HepG2 (cell line): ENCODE measurements around the gene INO80B. TPM values are rescaled to one million over a fixed set of nuclear protein-coding genes. Genes with fewer than 3 reads are reported as not detected.

Experiments used
- BRCA1 ChIP-seq: sonication (generic); formaldehyde crosslinking; IDR thresholded peaks from 2 replicates; pipeline ENCODE4 v1.4.0; 2020; ENCODE audit warnings: missing genetic modification reagents
- EEA1 ChIP-seq: sonication (generic); formaldehyde crosslinking; IDR thresholded peaks from 2 replicates; pipeline ENCODE4 v1.5.1; 2020; ENCODE audit warnings: mild to moderate bottlenecking, missing genetic modification reagents, borderline replicate concordance
- NCOA5 ChIP-seq: sonication (generic); formaldehyde crosslinking; IDR thresholded peaks from 2 replicates; pipeline ENCODE4 v1.4.0; 2020; ENCODE audit warnings: missing genetic modification reagents
- NR0B2 ChIP-seq: sonication (generic); formaldehyde crosslinking; IDR thresholded peaks from 2 replicates; pipeline ENCODE4 v1.4.0; 2020; ENCODE audit warnings: mild to moderate bottlenecking, missing genetic modification reagents
- SNRNP70 ChIP-seq: fragments of 200-400 bp; formaldehyde crosslinking; IDR thresholded peaks from 2 replicates; pipeline ENCODE4 v1.6.1; 2017; ENCODE audit warnings: mild to moderate bottlenecking, low read depth, low read length, moderate library complexity
- TBL1XR1 ChIP-seq: fragments of 150-350 bp; IDR thresholded peaks from 2 replicates; pipeline ENCODE4 v1.6.1; 2014; ENCODE audit warnings: borderline replicate concordance, low read length; ENCODE audit not compliant: partially characterized antibody
- ZNF101 ChIP-seq: sonication (generic); formaldehyde crosslinking; IDR thresholded peaks from 2 replicates; pipeline ENCODE4 v1.4.0; 2020; ENCODE audit warnings: mild to moderate bottlenecking, low read depth, missing genetic modification reagents, borderline replicate concordance
- ZNF282 ChIP-seq: fragments of 450-650 bp; IDR thresholded peaks from 2 replicates; pipeline ENCODE4 v1.6.1; 2018; ENCODE audit not compliant: partially characterized antibody
- ZNF382 ChIP-seq: sonication (generic); formaldehyde crosslinking; IDR thresholded peaks from 2 replicates; pipeline ENCODE4 v1.5.0; 2020; ENCODE audit warnings: missing genetic modification reagents, mild to moderate bottlenecking, borderline replicate concordance
- ZNF674 ChIP-seq: sonication (generic); formaldehyde crosslinking; IDR thresholded peaks from 2 replicates; pipeline ENCODE4 v1.5.0; 2020; ENCODE audit warnings: low read depth, mild to moderate bottlenecking, missing genetic modification reagents
- ZNF850 ChIP-seq: sonication (generic); formaldehyde crosslinking; conservative IDR thresholded peaks from 2 replicates; pipeline ENCODE4 v1.9.0; 2021; ENCODE audit warnings: mild to moderate bottlenecking, missing genetic modification reagents
- polyA plus RNA-seq, 8 experiments: library from polyadenylated mRNA; depleted of rRNA in 3 of 8; stranded (reverse) in 7 of 8; unstranded in 1 of 8; fragments of >200 nt; fragmentation: Illumina TruSeq in 4 of 8; extraction: Trizol in 4 of 8; gene quantifications; 2 replicates each; pipeline versions ENCODE4 v1.2.1 to v1.2.3, GENCODE V29; 2011 to 2016; ENCODE audit warnings: low read depth in 4 of 8, missing spikeins in 1 of 8, mixed read lengths in 1 of 8; ENCODE audit not compliant: insufficient read depth in 1 of 8
- total RNA-seq, 5 experiments: library from RNA; depleted of rRNA; stranded (reverse); fragments of >200 nt; fragmentation: Illumina TruSeq; extraction: Trizol; gene quantifications; 2 replicates each; pipeline ENCODE4 v1.2.3, GENCODE V29; 2016; ENCODE audit warnings: low read depth in 1 of 5
- TF ChIP-seq, protein P1 (sequence below): sonication (generic); formaldehyde crosslinking; IDR thresholded peaks from 2 replicates; pipeline ENCODE4 v1.8.0; 2022; ENCODE audit warnings: mild to moderate bottlenecking, missing genetic modification reagents, moderate library complexity
- TF ChIP-seq, protein P2 (sequence below): sonication (generic); formaldehyde crosslinking; IDR thresholded peaks from 2 replicates; pipeline ENCODE4 v1.5.0; 2020; ENCODE audit warnings: missing genetic modification reagents
- TF ChIP-seq, protein P3 (sequence below): fragments of 450-650 bp; IDR thresholded peaks from 2 replicates; pipeline ENCODE4 v1.6.1; 2017; ENCODE audit warnings: mild to moderate bottlenecking
- TF ChIP-seq, protein P4 (sequence below): sonication (generic); formaldehyde crosslinking; IDR thresholded peaks from 2 replicates; pipeline ENCODE4 v1.5.0; 2020; ENCODE audit warnings: mild to moderate bottlenecking, missing genetic modification reagents

INO80B gene
- total and polyA plus RNA-seq, 2 of the 13 experiments (the other 11 are each of a cell fraction or from before 2014, with no cell fraction given): 6.2 to 14.5 TPM

DNA sequence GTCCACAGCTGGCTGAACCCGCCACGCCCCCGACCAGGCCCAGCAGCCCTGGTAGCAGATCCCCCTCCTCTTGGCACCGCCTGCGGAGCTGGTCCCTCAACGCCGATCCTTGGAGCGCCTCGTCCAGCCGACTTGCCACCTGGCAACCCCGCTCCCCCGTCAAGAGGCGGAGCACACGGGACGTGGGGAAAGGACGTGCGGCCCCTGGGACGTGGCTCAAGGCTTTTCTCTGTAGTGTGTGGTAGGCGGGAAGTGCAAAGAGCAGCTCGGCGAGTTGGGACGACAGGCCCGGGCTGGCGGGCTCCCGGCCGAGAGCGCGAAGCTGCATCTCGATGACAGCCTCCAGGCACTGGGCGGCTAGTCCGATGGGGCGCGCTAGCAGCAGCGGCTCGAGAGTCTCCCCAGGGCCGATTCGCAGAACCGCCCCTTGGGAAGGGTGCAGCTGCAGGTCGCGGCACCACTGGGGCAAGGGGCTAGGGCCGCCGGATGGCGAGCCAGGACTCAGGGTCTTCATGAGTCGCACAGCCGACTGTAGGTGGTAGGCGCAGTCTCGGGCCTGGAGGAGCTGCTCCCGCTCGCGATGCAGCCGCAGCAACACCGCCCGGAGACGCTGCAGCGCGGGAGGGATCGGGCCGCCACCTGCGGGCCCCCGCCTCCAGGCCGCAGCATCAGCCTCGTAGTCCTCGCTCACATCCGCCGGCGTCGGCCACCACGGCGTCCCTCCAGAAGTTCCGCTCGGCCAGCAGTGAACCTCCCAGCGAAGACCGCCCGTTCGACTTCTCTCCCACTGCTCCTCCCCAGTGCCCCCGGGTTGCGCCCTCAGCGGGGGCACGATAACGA is 27.3 kb downstream of the INO80B start (continued):
- TF ChIP-seq, protein P1, sequence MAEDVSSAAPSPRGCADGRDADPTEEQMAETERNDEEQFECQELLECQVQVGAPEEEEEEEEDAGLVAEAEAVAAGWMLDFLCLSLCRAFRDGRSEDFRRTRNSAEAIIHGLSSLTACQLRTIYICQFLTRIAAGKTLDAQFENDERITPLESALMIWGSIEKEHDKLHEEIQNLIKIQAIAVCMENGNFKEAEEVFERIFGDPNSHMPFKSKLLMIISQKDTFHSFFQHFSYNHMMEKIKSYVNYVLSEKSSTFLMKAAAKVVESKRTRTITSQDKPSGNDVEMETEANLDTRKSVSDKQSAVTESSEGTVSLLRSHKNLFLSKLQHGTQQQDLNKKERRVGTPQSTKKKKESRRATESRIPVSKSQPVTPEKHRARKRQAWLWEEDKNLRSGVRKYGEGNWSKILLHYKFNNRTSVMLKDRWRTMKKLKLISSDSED (CRISPR knock-in tag): peak; percentile 88; the same call in 1 of the 2 replicates
- TF ChIP-seq, protein P2, sequence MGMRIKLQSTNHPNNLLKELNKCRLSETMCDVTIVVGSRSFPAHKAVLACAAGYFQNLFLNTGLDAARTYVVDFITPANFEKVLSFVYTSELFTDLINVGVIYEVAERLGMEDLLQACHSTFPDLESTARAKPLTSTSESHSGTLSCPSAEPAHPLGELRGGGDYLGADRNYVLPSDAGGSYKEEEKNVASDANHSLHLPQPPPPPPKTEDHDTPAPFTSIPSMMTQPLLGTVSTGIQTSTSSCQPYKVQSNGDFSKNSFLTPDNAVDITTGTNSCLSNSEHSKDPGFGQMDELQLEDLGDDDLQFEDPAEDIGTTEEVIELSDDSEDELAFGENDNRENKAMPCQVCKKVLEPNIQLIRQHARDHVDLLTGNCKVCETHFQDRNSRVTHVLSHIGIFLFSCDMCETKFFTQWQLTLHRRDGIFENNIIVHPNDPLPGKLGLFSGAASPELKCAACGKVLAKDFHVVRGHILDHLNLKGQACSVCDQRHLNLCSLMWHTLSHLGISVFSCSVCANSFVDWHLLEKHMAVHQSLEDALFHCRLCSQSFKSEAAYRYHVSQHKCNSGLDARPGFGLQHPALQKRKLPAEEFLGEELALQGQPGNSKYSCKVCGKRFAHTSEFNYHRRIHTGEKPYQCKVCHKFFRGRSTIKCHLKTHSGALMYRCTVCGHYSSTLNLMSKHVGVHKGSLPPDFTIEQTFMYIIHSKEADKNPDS (CRISPR knock-in tag): 0 out of 2 replicates have a peak, but pooled peaks have one; percentile 86
- no peak for TF ChIP-seq ZNF101 (CRISPR knock-in tag)
- TF ChIP-seq BRCA1 (CRISPR knock-in tag): peak; percentile 20; the same call in 1 of the 2 replicates
- no peak for TF ChIP-seq TBL1XR1
- TF ChIP-seq ZNF850 (CRISPR knock-in tag): no peak
- TF ChIP-seq ZNF282: no peak
- TF ChIP-seq ZNF674 (CRISPR knock-in tag): 0 out of 2 replicates have a peak, but pooled peaks have one; percentile 86
- TF ChIP-seq, protein P3, sequence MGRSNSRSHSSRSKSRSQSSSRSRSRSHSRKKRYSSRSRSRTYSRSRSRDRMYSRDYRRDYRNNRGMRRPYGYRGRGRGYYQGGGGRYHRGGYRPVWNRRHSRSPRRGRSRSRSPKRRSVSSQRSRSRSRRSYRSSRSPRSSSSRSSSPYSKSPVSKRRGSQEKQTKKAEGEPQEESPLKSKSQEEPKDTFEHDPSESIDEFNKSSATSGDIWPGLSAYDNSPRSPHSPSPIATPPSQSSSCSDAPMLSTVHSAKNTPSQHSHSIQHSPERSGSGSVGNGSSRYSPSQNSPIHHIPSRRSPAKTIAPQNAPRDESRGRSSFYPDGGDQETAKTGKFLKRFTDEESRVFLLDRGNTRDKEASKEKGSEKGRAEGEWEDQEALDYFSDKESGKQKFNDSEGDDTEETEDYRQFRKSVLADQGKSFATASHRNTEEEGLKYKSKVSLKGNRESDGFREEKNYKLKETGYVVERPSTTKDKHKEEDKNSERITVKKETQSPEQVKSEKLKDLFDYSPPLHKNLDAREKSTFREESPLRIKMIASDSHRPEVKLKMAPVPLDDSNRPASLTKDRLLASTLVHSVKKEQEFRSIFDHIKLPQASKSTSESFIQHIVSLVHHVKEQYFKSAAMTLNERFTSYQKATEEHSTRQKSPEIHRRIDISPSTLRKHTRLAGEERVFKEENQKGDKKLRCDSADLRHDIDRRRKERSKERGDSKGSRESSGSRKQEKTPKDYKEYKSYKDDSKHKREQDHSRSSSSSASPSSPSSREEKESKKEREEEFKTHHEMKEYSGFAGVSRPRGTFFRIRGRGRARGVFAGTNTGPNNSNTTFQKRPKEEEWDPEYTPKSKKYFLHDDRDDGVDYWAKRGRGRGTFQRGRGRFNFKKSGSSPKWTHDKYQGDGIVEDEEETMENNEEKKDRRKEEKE: no peak
- peak; percentile 73 for TF ChIP-seq EEA1
- no peak for TF ChIP-seq SNRNP70
- TF ChIP-seq, protein P4, sequence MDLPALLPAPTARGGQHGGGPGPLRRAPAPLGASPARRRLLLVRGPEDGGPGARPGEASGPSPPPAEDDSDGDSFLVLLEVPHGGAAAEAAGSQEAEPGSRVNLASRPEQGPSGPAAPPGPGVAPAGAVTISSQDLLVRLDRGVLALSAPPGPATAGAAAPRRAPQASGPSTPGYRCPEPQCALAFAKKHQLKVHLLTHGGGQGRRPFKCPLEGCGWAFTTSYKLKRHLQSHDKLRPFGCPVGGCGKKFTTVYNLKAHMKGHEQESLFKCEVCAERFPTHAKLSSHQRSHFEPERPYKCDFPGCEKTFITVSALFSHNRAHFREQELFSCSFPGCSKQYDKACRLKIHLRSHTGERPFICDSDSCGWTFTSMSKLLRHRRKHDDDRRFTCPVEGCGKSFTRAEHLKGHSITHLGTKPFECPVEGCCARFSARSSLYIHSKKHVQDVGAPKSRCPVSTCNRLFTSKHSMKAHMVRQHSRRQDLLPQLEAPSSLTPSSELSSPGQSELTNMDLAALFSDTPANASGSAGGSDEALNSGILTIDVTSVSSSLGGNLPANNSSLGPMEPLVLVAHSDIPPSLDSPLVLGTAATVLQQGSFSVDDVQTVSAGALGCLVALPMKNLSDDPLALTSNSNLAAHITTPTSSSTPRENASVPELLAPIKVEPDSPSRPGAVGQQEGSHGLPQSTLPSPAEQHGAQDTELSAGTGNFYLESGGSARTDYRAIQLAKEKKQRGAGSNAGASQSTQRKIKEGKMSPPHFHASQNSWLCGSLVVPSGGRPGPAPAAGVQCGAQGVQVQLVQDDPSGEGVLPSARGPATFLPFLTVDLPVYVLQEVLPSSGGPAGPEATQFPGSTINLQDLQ: peak; percentile 18
- peak; percentile 82 for TF ChIP-seq NR0B2 (CRISPR knock-in tag)
- TF ChIP-seq ZNF382 (CRISPR knock-in tag): no peak
- peak; percentile 32; the same call in 1 of the 2 replicates for TF ChIP-seq NCOA5
